ENCODE measurements around the gene MAP3K21.

- TF ChIP-seq, protein P1, sequence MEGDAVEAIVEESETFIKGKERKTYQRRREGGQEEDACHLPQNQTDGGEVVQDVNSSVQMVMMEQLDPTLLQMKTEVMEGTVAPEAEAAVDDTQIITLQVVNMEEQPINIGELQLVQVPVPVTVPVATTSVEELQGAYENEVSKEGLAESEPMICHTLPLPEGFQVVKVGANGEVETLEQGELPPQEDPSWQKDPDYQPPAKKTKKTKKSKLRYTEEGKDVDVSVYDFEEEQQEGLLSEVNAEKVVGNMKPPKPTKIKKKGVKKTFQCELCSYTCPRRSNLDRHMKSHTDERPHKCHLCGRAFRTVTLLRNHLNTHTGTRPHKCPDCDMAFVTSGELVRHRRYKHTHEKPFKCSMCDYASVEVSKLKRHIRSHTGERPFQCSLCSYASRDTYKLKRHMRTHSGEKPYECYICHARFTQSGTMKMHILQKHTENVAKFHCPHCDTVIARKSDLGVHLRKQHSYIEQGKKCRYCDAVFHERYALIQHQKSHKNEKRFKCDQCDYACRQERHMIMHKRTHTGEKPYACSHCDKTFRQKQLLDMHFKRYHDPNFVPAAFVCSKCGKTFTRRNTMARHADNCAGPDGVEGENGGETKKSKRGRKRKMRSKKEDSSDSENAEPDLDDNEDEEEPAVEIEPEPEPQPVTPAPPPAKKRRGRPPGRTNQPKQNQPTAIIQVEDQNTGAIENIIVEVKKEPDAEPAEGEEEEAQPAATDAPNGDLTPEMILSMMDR (IDR thresholded peaks at IDR 0.05; ENCODE audit: low read length), result no peak
- TF ChIP-seq EZH2phosphoT487 (IDR thresholded peaks at IDR 0.05; ENCODE audit: low read length), result no peak
Measured at GRCh38 chr1:233359905-233360304, 32.4 kb downstream of the MAP3K21 start.
